Endothelial cell (in vitro differentiated cells): ENCODE measurements around the gene SIN3A. TPM values are rescaled to one million over a fixed set of nuclear protein-coding genes. Genes with fewer than 3 reads are reported as not detected.

Experiments used
- DNase-seq: peaks from one replicate; pipeline ENCODE4 v3.0.0; 2021; ENCODE audit warnings: low spot score
- H3K27ac Mint-ChIP-seq: one replicate; pipeline ENCODE4 v1.8.0; 2021; ENCODE audit warnings: mixed read lengths, inconsistent platforms; ENCODE audit not compliant: unreplicated experiment
- H3K27me3 Mint-ChIP-seq: one replicate; pipeline ENCODE4 v1.8.0; 2021; ENCODE audit warnings: mild to moderate bottlenecking, moderate library complexity, mixed read lengths, inconsistent platforms; ENCODE audit not compliant: unreplicated experiment
- H3K36me3 Mint-ChIP-seq: one replicate; pipeline ENCODE4 v1.8.0; 2021; ENCODE audit warnings: mild to moderate bottlenecking, low read depth, mixed read lengths, inconsistent platforms; ENCODE audit not compliant: unreplicated experiment
- H3K4me1 Mint-ChIP-seq: one replicate; pipeline ENCODE4 v1.8.0; 2021; ENCODE audit warnings: mild to moderate bottlenecking, mixed read lengths, inconsistent platforms; ENCODE audit not compliant: unreplicated experiment
- H3K4me3 Mint-ChIP-seq: one replicate; pipeline ENCODE4 v1.8.0; 2021; ENCODE audit warnings: mild to moderate bottlenecking, mixed read lengths, inconsistent platforms; ENCODE audit not compliant: unreplicated experiment
- H3K9me3 Mint-ChIP-seq: one replicate; pipeline ENCODE4 v1.8.0; 2021; ENCODE audit warnings: mixed read lengths, inconsistent platforms; ENCODE audit not compliant: unreplicated experiment
- total RNA-seq: library from RNA; stranded (reverse); fragmentation: NEBNext Ultra II Directional; extraction: Animal tissue kit (Norgen Biotek cat#: 25700); gene quantifications from one replicate; pipeline ENCODE4 v1.2.1, GENCODE V29; 2021; ENCODE audit not compliant: unreplicated experiment
- TF ChIP-seq, protein P1 (sequence below): fragments of 200-600 bp; sonication (generic); IDR thresholded peaks from one replicate; pipeline ENCODE4 v1.5.0; 2021; ENCODE audit warnings: antibody characterized with exemption; ENCODE audit not compliant: unreplicated experiment

SIN3A gene
- total RNA-seq, 1 donor from 2014 or later: 67.3 TPM

DNA sequence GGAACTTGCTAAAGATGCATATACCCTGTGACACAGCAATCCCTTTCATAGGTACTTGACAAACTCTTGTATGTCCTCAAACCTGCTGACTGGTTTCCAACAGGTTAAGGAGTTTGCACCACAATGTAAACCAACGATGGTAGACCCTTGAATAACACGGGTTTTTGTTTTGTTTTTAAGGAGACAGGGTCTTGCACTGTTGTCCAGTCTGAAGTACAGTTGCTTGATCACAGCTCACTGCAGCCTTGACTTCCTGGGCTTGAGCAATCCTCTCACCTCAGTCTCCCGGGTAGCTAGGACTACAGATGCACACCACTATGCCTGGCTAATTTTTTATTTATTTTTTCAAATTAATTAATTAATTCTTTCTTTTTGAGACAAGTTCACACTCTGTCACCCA lies 23.3 kb downstream of the SIN3A start:
- no peaks in the 10 kb centered on the region for H3K27me3 Mint-ChIP-seq
- DNase-seq: no peak
- no peak overlapping the region for H3K27ac Mint-ChIP-seq
- H3K36me3 Mint-ChIP-seq: peaks cover 6% of the 10 kb centered on the region
- H3K4me3 Mint-ChIP-seq: no peak overlapping the region
- TF ChIP-seq, protein P1, sequence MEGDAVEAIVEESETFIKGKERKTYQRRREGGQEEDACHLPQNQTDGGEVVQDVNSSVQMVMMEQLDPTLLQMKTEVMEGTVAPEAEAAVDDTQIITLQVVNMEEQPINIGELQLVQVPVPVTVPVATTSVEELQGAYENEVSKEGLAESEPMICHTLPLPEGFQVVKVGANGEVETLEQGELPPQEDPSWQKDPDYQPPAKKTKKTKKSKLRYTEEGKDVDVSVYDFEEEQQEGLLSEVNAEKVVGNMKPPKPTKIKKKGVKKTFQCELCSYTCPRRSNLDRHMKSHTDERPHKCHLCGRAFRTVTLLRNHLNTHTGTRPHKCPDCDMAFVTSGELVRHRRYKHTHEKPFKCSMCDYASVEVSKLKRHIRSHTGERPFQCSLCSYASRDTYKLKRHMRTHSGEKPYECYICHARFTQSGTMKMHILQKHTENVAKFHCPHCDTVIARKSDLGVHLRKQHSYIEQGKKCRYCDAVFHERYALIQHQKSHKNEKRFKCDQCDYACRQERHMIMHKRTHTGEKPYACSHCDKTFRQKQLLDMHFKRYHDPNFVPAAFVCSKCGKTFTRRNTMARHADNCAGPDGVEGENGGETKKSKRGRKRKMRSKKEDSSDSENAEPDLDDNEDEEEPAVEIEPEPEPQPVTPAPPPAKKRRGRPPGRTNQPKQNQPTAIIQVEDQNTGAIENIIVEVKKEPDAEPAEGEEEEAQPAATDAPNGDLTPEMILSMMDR: no peak
- H3K4me1 Mint-ChIP-seq: peaks cover 9% of the 10 kb centered on the region
- H3K9me3 Mint-ChIP-seq: no peaks in the 10 kb centered on the region

DNA sequence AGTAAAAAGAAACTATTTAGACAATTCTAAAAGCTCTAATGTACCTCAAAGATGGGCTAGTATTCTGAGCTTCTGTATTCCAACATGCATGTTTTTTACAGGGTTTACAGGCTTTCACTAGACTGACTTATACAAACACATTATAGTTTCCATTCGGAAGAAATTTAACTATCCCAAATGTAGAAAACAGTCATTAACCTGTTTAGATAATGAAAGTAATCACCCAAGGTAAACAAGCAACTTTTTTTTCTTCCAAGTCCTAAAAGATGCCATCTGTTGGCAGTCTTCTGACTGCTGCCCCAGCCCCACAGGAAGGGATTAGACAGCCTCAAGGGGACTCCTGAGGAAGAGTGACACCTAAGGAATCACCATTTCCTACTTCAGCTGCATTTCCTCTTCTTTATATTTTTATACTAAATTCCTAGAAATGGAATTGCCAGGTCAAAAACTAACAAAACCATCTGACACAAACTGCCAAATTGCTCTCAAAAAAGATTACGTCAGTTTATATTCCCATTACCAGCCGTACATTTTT lies 25.5 kb downstream of the SIN3A start:
- H3K4me1 Mint-ChIP-seq: peaks cover 9% of the 10 kb centered on the region
- H3K27me3 Mint-ChIP-seq: no peaks in the 10 kb centered on the region
- TF ChIP-seq, protein P1: no peak
- H3K27ac Mint-ChIP-seq: peak overlapping the region; percentile 24
- no peak overlapping the region for H3K4me3 Mint-ChIP-seq
- peaks cover 13% of the 10 kb centered on the region for H3K36me3 Mint-ChIP-seq
- DNase-seq: no peak
- H3K9me3 Mint-ChIP-seq: no peaks in the 10 kb centered on the region

DNA sequence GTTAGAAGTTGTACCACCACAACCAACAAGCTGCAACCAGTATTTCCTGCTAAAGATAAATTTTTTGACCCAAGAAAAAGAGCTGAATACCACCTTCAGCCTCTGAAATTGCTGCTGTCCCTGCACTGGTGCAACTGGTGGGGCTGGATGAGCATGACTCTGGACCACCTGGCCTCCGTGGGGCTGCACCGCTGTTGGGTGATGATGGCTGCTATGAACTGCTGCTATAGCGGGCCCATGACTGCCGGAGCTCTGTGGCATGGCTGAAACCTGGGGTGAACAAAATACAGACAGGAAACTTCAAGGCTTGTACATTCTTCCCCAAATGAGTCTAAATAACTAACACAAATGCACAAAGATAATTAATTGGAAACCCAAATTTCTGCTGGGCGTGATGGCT lies 28.9 kb downstream of the SIN3A start:
- TF ChIP-seq, protein P1: no peak
- peaks cover 9% of the 10 kb centered on the region for H3K4me1 Mint-ChIP-seq
- H3K36me3 Mint-ChIP-seq: peaks cover 7% of the 10 kb centered on the region
- DNase-seq: no peak
- no peaks in the 10 kb centered on the region for H3K27me3 Mint-ChIP-seq
- no peak overlapping the region for H3K4me3 Mint-ChIP-seq
- H3K27ac Mint-ChIP-seq: no peak overlapping the region
- H3K9me3 Mint-ChIP-seq: no peaks in the 10 kb centered on the region

DNA sequence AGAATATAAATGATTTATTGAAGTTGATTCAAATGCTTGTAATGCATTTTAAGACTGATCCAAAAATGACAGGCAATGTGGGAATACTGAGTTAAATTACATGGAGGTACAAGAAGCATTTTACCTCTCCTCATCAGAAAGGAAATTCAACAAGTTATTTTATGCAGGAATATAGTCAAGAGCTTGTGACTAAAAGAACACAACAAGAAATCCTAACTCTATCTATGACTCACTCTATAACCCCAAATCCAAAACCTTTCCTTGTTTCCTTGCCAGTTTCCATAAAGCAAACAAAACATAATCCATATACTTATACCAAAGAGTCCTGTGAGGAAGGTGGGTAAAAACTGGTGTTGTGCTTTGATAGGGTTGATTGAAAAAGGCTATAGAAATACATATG lies 30.8 kb downstream of the SIN3A start:
- H3K4me1 Mint-ChIP-seq: peaks cover 11% of the 10 kb centered on the region
- H3K27ac Mint-ChIP-seq: no peak overlapping the region
- no peaks in the 10 kb centered on the region for H3K9me3 Mint-ChIP-seq
- H3K36me3 Mint-ChIP-seq: peaks cover 7% of the 10 kb centered on the region
- H3K4me3 Mint-ChIP-seq: no peak overlapping the region
- TF ChIP-seq, protein P1: no peak
- H3K27me3 Mint-ChIP-seq: no peaks in the 10 kb centered on the region
- no peak for DNase-seq

DNA sequence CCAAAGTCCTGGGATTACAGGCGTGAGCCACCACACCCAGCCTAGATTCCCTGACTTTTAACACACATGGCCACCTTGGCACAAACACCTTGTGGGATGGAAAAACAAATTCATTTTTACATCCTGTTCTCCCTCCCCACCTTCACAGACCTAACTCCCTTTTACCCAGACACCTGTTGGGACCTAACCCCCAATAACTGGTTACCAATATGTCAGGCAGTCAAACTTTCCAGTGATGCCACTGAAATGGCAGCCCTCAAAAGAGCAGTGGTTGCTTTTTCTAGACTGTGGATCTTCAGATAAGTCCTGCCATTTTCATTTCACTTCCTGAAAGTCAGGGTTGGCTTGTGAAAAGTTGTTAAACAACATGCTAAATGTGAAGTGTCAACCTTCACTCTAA lies 34.9 kb downstream of the SIN3A start:
- H3K27ac Mint-ChIP-seq: no peak overlapping the region
- peaks cover 14% of the 10 kb centered on the region for H3K36me3 Mint-ChIP-seq
- H3K4me1 Mint-ChIP-seq: peaks cover 16% of the 10 kb centered on the region
- no peak for DNase-seq
- TF ChIP-seq, protein P1: no peak
- no peaks in the 10 kb centered on the region for H3K27me3 Mint-ChIP-seq
- H3K4me3 Mint-ChIP-seq: no peak overlapping the region
- H3K9me3 Mint-ChIP-seq: no peaks in the 10 kb centered on the region
